ENCODE measurements around the gene MYL1.

MYL1 gene

GRCh38 chr2:210267698-210268097 lies 47.3 kb downstream of the MYL1 start:
- DNase-seq (ENCODE audit: low read depth in 3 of 3), result no peak

GRCh38 chr2:210264282-210264681 lies 50.7 kb downstream of the MYL1 start:
- no peak for DNase-seq (ENCODE audit: low read depth in 3 of 3)

GRCh38 chr2:210263841-210264240 lies 51.1 kb downstream of the MYL1 start:
- DNase-seq (ENCODE audit: low read depth in 3 of 3), result no peak

- no peak for DNase-seq (ENCODE audit: low read depth in 3 of 3)
Measured at GRCh38 chr2:210262036-210262435, 52.9 kb downstream of the MYL1 start.

DNA sequence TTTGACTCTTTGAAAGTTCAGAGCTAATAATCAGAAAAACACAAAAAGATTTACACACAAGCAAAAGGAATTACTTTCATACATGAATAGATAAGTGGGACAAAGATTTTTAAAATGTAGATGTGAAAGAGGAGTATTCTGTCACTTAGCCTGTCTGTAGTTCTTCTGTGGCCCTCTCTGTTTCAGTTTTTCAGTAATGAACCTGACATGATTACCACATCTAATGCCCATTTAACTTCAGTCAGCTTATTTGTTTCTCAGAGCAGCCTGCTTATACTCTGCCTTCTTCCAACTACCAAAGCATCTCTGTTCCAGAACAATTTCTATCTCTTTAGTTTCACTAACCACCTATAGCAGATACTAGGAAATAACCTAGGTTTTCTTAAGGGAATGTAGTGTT lies 55.3 kb downstream of the MYL1 start:
- DNase-seq (ENCODE audit: low read depth in 3 of 3), result no peak

DNA sequence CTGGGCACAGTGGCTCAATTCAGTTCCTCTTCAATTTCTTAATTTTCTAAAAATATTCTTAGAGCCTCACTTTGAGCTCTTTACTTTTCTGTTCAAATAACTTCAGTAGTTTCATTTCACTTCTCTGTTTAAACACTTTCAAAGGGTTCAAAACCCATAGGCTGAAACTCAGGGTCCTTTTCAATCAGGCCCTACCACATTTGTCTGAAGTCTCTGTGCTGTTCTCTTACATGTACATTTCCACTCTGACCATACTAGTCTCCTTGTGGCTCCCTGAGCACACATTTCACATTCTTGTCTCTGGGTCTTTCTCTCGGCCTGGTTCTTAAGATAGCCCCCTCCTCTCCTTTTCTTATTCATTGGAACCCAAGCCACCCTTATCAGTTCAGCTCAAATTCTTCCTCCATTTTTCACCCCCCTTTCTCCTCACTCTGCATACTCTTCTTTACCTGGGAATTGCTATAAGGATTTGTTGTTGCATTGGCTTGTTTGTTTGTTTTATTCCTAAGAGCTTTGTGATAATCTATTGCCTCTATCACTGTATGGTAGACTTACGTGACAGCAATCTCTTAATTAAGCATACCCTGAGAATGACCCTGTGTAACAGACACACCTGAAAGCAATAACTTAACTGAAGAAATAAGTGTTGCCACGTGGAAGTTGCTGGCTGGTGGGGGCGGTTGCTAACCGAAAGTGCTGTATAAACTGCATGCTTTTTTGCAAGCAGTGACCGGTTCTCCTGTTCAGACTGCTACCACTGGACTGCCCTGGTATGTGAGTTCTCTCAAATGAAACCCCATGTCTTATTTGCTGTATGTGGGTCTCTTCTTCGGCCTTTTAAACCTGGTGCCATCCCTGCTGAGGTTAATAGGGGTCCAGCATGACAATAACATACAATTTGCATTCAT lies 62.0 kb downstream of the MYL1 start:
- DNase-seq (ENCODE audit: low read depth in 3 of 3), result no peak

DNA sequence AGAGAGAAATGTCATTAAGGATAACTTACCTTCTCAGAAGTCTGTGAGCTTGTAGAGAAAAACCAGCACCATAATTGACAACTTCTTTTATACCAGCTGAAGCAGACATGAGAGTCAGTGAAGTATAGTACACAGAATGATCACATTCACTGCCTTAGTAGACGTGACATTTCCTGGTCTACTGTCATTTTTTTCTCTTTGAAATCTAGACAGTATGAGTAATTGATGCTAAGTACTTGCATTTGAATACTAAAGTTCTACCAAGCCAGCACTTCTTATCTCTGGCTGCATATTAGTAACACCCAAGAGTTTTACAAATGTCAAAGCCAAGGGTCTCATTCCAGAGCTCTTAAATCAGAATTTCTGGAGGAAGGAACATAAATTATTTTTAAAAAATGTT lies 64.4 kb downstream of the MYL1 start:
- DNase-seq (ENCODE audit: low read depth in 3 of 3), result no peak
